ENCODE data around the gene SEH1L.

The SEH1L gene

GRCh38 chr18:13025233-13025632, 77.4 kb downstream of the SEH1L start:
- H3K9me3 ChIP-seq (ENCODE audit: insufficient read depth, low read depth, low read length), result no peaks in the 10 kb centered on the region
- H3K4me3 ChIP-seq (ENCODE audit: low read length), result no peak overlapping the region
- no peaks in the 10 kb centered on the region for H3K4me1 ChIP-seq (ENCODE audit: insufficient read depth, low read length)
- no peaks in the 10 kb centered on the region for H3K27me3 ChIP-seq (ENCODE audit: insufficient read depth, low read length)
- H3K36me3 ChIP-seq (ENCODE audit: insufficient read depth, low read depth, low read length), result peaks cover 74% of the 10 kb centered on the region
- no peak overlapping the region for H3K9ac ChIP-seq (ENCODE audit: low read depth, low read length)
- no peak overlapping the region for H3K27ac ChIP-seq (ENCODE audit: low read length)

- Histone ChIP-seq H3K9ac (ENCODE audit: low read depth, low read length) (no peak overlapping the region), H3K4me1 (ENCODE audit: insufficient read depth, low read length) (no peaks in the 10 kb centered on the region), H3K4me3 (ENCODE audit: low read length) (no peak overlapping the region), H3K27me3 (ENCODE audit: insufficient read depth, low read length) (no peaks in the 10 kb centered on the region), H3K36me3 (ENCODE audit: insufficient read depth, low read depth, low read length) (peaks cover 72% of the 10 kb centered on the region), H3K27ac (ENCODE audit: low read length) (no peak overlapping the region), H3K9me3 (ENCODE audit: insufficient read depth, low read depth, low read length) (no peaks in the 10 kb centered on the region)
These were observed 78.9 kb downstream of the SEH1L start for GRCh38 chr18:13026583-13027270.

GRCh38 chr18:13028869-13029268, 81.1 kb downstream of the SEH1L start:
- no peak overlapping the region for H3K9ac ChIP-seq (ENCODE audit: low read depth, low read length)
- peaks cover 77% of the 10 kb centered on the region for H3K36me3 ChIP-seq (ENCODE audit: insufficient read depth, low read depth, low read length)
- no peaks in the 10 kb centered on the region for H3K4me1 ChIP-seq (ENCODE audit: insufficient read depth, low read length)
- no peak overlapping the region for H3K27ac ChIP-seq (ENCODE audit: low read length)
- no peak overlapping the region for H3K4me3 ChIP-seq (ENCODE audit: low read length)
- no peaks in the 10 kb centered on the region for H3K27me3 ChIP-seq (ENCODE audit: insufficient read depth, low read length)
- no peaks in the 10 kb centered on the region for H3K9me3 ChIP-seq (ENCODE audit: insufficient read depth, low read depth, low read length)

- Histone ChIP-seq H3K27me3 (ENCODE audit: insufficient read depth, low read length) (no peaks in the 10 kb centered on the region), H3K9me3 (ENCODE audit: insufficient read depth, low read depth, low read length) (no peaks in the 10 kb centered on the region), H3K4me3 (ENCODE audit: low read length) (no peak overlapping the region), H3K9ac (ENCODE audit: low read depth, low read length) (no peak overlapping the region), H3K4me1 (ENCODE audit: insufficient read depth, low read length) (no peaks in the 10 kb centered on the region), H3K36me3 (ENCODE audit: insufficient read depth, low read depth, low read length) (peaks cover 72% of the 10 kb centered on the region), H3K27ac (ENCODE audit: low read length) (no peak overlapping the region)
These were observed 84.4 kb downstream of the SEH1L start for GRCh38 chr18:13032173-13032572.

GRCh38 chr18:13035249-13035914, 87.6 kb downstream of the SEH1L start:
- no peak overlapping the region for H3K9ac ChIP-seq (ENCODE audit: low read depth, low read length)
- no peaks in the 10 kb centered on the region for H3K27me3 ChIP-seq (ENCODE audit: insufficient read depth, low read length)
- no peak overlapping the region for H3K27ac ChIP-seq (ENCODE audit: low read length)
- no peak overlapping the region for H3K4me3 ChIP-seq (ENCODE audit: low read length)
- no peaks in the 10 kb centered on the region for H3K9me3 ChIP-seq (ENCODE audit: insufficient read depth, low read depth, low read length)
- peaks cover 60% of the 10 kb centered on the region for H3K36me3 ChIP-seq (ENCODE audit: insufficient read depth, low read depth, low read length)
- H3K4me1 ChIP-seq (ENCODE audit: insufficient read depth, low read length), result no peaks in the 10 kb centered on the region

- H3K9me3 ChIP-seq (ENCODE audit: insufficient read depth, low read depth, low read length), result no peaks in the 10 kb centered on the region
- peaks cover 52% of the 10 kb centered on the region for H3K36me3 ChIP-seq (ENCODE audit: insufficient read depth, low read depth, low read length)
- no peak overlapping the region for H3K4me3 ChIP-seq (ENCODE audit: low read length)
- no peak overlapping the region for H3K9ac ChIP-seq (ENCODE audit: low read depth, low read length)
- H3K4me1 ChIP-seq (ENCODE audit: insufficient read depth, low read length), result no peaks in the 10 kb centered on the region
- no peak overlapping the region for H3K27ac ChIP-seq (ENCODE audit: low read length)
- H3K27me3 ChIP-seq (ENCODE audit: insufficient read depth, low read length), result no peaks in the 10 kb centered on the region
These were observed 89.0 kb downstream of the SEH1L start for GRCh38 chr18:13036622-13037320.
